ENCODE data around the gene APEX1.

Gene APEX1

GRCh38 chr14:20472536-20473169 lies 17.6 kb downstream of the APEX1 start:
- H3K9me3 ChIP-seq (ENCODE audit: control insufficient read depth, low read length) = no peaks in the 10 kb centered on the region
- no peak overlapping the region for H3K4me3 ChIP-seq (ENCODE audit: insufficient read depth, low read depth, low read length)
- 95 to 100% methylated on average over 1 of the region's 2 CpGs for WGBS, 2 experiments
- peaks cover 13% of the 10 kb centered on the region for H3K36me3 ChIP-seq (ENCODE audit: control insufficient read depth, insufficient read depth, low read length)
- H3K27ac ChIP-seq (ENCODE audit: insufficient read depth, low read depth, low read length, poor library complexity, severe bottlenecking) = no peak overlapping the region
- H3K4me1 ChIP-seq (ENCODE audit: control insufficient read depth, insufficient read depth, low read length) = no peaks in the 10 kb centered on the region
- no peaks in the 10 kb centered on the region for H3K27me3 ChIP-seq (ENCODE audit: control insufficient read depth, insufficient read depth, low read length, poor library complexity, severe bottlenecking)

DNA sequence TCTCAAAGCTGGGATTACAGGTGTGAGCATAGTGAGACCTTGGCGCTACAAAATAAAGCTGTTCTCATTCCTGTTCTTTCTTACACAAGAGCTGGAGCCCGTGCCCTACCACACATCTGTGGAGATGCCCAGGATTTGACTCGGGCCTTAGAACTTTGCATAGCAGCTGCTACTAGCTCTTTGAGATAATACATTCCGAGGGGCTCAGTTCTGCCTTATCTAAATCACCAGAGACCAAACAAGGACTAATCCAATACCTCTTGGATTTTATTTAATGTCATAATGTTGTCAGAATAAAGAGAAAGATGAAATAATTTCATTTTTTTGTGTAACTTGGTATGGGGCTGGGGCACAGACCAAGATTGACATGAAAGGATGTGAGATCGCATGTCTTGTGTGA lies 21.8 kb downstream of the APEX1 start:
- Histone ChIP-seq H3K9me3 (ENCODE audit: control insufficient read depth, low read length) (no peaks in the 10 kb centered on the region), H3K36me3 (ENCODE audit: control insufficient read depth, insufficient read depth, low read length) (peaks cover 14% of the 10 kb centered on the region), H3K4me3 (ENCODE audit: insufficient read depth, low read depth, low read length) (no peak overlapping the region), H3K27ac (ENCODE audit: insufficient read depth, low read depth, low read length, poor library complexity, severe bottlenecking) (no peak overlapping the region), H3K4me1 (ENCODE audit: control insufficient read depth, insufficient read depth, low read length) (no peaks in the 10 kb centered on the region), H3K27me3 (ENCODE audit: control insufficient read depth, insufficient read depth, low read length, poor library complexity, severe bottlenecking) (no peaks in the 10 kb centered on the region)
- 90 to 94% methylated on average over 5 of the region's 5 CpGs for WGBS, 2 experiments

GRCh38 chr14:20477211-20477876 lies 22.3 kb downstream of the APEX1 start:
- Histone ChIP-seq H3K4me1 (ENCODE audit: control insufficient read depth, insufficient read depth, low read length) (no peaks in the 10 kb centered on the region), H3K27ac (ENCODE audit: insufficient read depth, low read depth, low read length, poor library complexity, severe bottlenecking) (no peak overlapping the region), H3K36me3 (ENCODE audit: control insufficient read depth, insufficient read depth, low read length) (peaks cover 14% of the 10 kb centered on the region), H3K27me3 (ENCODE audit: control insufficient read depth, insufficient read depth, low read length, poor library complexity, severe bottlenecking) (no peaks in the 10 kb centered on the region), H3K9me3 (ENCODE audit: control insufficient read depth, low read length) (no peaks in the 10 kb centered on the region), H3K4me3 (ENCODE audit: insufficient read depth, low read depth, low read length) (no peak overlapping the region)
- 84 to 95% methylated on average over 1 of the region's 1 CpG for WGBS, 2 experiments

- peaks cover 14% of the 10 kb centered on the region for H3K36me3 ChIP-seq (ENCODE audit: control insufficient read depth, insufficient read depth, low read length)
- H3K4me1 ChIP-seq (ENCODE audit: control insufficient read depth, insufficient read depth, low read length) = no peaks in the 10 kb centered on the region
- H3K9me3 ChIP-seq (ENCODE audit: control insufficient read depth, low read length) = no peaks in the 10 kb centered on the region
- WGBS, 2 experiments = 92 to 94% methylated on average over 2 of the region's 2 CpGs
- H3K27me3 ChIP-seq (ENCODE audit: control insufficient read depth, insufficient read depth, low read length, poor library complexity, severe bottlenecking) = no peaks in the 10 kb centered on the region
- no peak overlapping the region for H3K4me3 ChIP-seq (ENCODE audit: insufficient read depth, low read depth, low read length)
- H3K27ac ChIP-seq (ENCODE audit: insufficient read depth, low read depth, low read length, poor library complexity, severe bottlenecking) = no peak overlapping the region
Measured at GRCh38 chr14:20478894-20479293, 23.9 kb downstream of the APEX1 start.

DNA sequence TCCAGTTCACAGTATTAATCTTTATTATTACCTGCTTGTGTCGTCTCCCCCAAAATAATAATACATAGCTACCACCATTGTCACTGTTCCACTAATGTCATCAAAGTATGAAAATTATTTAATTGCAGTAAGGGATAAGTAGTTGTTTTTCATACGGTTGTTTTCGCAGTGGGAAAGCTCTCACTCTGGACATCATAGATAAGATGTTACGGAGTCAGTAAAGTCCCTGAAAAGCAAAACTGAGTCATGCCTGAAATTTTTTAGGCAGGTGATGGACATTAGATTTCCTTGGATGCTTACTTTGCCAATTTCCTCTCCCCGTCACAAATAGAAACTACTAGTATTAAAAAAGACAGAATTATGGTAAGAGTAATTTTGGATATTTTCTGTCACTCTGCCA lies 27.4 kb downstream of the APEX1 start:
- Histone ChIP-seq H3K27me3 (ENCODE audit: control insufficient read depth, insufficient read depth, low read length, poor library complexity, severe bottlenecking) (no peaks in the 10 kb centered on the region), H3K27ac (ENCODE audit: insufficient read depth, low read depth, low read length, poor library complexity, severe bottlenecking) (no peak overlapping the region), H3K4me1 (ENCODE audit: control insufficient read depth, insufficient read depth, low read length) (no peaks in the 10 kb centered on the region), H3K36me3 (ENCODE audit: control insufficient read depth, insufficient read depth, low read length) (peaks cover 4% of the 10 kb centered on the region), H3K9me3 (ENCODE audit: control insufficient read depth, low read length) (no peaks in the 10 kb centered on the region), H3K4me3 (ENCODE audit: insufficient read depth, low read depth, low read length) (no peak overlapping the region)
- 94 to 97% methylated on average over 4 of the region's 5 CpGs for WGBS, 2 experiments

DNA sequence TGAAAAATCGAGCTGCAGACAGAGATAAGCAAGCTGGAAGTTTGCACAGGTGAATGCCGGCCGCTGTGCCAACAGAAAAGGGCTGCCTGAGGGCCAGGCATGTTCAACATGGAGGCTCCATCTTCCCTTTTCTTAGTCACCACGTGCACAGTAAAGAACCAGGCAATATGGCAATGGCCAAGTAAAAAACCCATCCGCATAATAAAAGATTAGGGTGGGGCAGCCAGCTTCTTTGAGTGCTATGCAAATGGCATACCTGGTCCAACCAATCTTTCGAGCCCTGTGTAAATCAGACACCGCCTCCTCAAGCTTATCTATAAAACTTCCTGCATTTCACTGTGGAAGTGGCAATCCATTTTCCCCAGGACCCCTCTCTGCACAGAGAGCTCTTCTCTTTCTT lies 30.9 kb downstream of the APEX1 start:
- 63 to 67% methylated on average over 7 of the region's 7 CpGs for WGBS, 2 experiments
- Histone ChIP-seq H3K36me3 (ENCODE audit: control insufficient read depth, insufficient read depth, low read length) (no peaks in the 10 kb centered on the region), H3K4me1 (ENCODE audit: control insufficient read depth, insufficient read depth, low read length) (no peaks in the 10 kb centered on the region), H3K27ac (ENCODE audit: insufficient read depth, low read depth, low read length, poor library complexity, severe bottlenecking) (no peak overlapping the region), H3K9me3 (ENCODE audit: control insufficient read depth, low read length) (no peaks in the 10 kb centered on the region), H3K4me3 (ENCODE audit: insufficient read depth, low read depth, low read length) (no peak overlapping the region), H3K27me3 (ENCODE audit: control insufficient read depth, insufficient read depth, low read length, poor library complexity, severe bottlenecking) (no peaks in the 10 kb centered on the region)

DNA sequence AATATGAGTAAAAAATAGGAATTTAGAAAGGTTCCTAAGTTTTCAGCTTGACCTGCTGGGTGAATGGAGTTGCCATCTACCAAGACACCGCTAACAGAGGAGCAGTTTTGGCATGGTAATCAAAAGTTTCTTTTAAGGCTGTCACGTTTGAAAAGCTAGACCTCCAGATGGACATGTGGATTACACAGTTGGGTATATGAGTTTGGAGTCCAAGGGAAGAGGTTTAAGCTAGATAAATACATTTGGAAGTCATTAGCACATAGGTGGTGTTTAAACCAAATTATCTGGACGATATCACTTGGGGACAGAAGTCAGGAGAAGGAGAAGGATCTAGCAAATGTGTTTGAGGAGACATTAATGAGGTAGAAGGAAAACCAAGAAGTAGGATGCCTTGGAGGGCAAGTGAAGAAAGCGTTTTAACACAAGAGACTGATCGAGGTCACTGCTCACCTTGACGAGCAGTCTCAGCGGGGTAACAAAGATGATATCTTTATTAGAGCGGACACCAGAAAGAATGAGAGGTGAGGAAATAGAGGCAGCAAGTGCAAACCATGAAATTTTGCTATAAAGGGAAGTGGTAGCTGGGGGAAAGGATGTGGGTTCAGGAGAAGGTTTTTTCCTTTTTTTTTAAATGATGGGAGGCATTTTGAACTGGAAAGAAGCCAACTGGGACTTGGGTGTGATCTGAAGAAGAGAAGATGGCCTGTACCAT lies 31.8 kb downstream of the APEX1 start:
- no peaks in the 10 kb centered on the region for H3K36me3 ChIP-seq (ENCODE audit: control insufficient read depth, insufficient read depth, low read length)
- H3K27ac ChIP-seq (ENCODE audit: insufficient read depth, low read depth, low read length, poor library complexity, severe bottlenecking) = no peak overlapping the region
- no peak overlapping the region for H3K4me3 ChIP-seq (ENCODE audit: insufficient read depth, low read depth, low read length)
- no peaks in the 10 kb centered on the region for H3K9me3 ChIP-seq (ENCODE audit: control insufficient read depth, low read length)
- WGBS, 2 experiments = 89% methylated on average over 8 of the region's 8 CpGs
- H3K27me3 ChIP-seq (ENCODE audit: control insufficient read depth, insufficient read depth, low read length, poor library complexity, severe bottlenecking) = no peaks in the 10 kb centered on the region
- H3K4me1 ChIP-seq (ENCODE audit: control insufficient read depth, insufficient read depth, low read length) = no peaks in the 10 kb centered on the region

DNA sequence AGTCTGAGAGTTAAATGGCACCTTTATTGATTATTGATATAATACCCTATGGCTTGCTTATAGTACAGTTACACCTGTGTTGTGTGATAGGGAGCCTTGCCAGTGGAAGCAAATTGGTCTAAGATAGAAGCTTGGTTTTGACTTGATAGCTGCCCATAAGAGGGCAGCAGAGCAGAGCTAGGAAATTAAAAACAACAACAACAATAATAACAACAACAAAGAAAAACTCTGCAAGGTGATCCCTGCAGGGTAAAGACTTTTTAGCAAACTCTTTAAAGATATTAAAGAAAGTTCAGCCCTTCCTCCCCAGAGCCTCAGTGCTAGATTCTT lies 32.3 kb downstream of the APEX1 start:
- no peak overlapping the region for H3K4me3 ChIP-seq (ENCODE audit: insufficient read depth, low read depth, low read length)

GRCh38 chr14:20489093-20489994 lies 34.3 kb downstream of the APEX1 start:
- Histone ChIP-seq H3K27me3 (ENCODE audit: control insufficient read depth, insufficient read depth, low read length, poor library complexity, severe bottlenecking) (no peaks in the 10 kb centered on the region), H3K4me3 (ENCODE audit: insufficient read depth, low read depth, low read length) (no peak overlapping the region), H3K36me3 (ENCODE audit: control insufficient read depth, insufficient read depth, low read length) (no peaks in the 10 kb centered on the region), H3K27ac (ENCODE audit: insufficient read depth, low read depth, low read length, poor library complexity, severe bottlenecking) (no peak overlapping the region), H3K9me3 (ENCODE audit: control insufficient read depth, low read length) (no peaks in the 10 kb centered on the region), H3K4me1 (ENCODE audit: control insufficient read depth, insufficient read depth, low read length) (no peaks in the 10 kb centered on the region)
- WGBS, 2 experiments = 51 to 55% methylated on average over 5 of the region's 6 CpGs

More for the DNA sequence above, 32.3 kb downstream of the APEX1 start:
- H3K36me3 ChIP-seq (ENCODE audit: control insufficient read depth, insufficient read depth, low read length) = no peaks in the 10 kb centered on the region
- H3K4me1 ChIP-seq (ENCODE audit: control insufficient read depth, insufficient read depth, low read length) = no peaks in the 10 kb centered on the region
- no peaks in the 10 kb centered on the region for H3K9me3 ChIP-seq (ENCODE audit: control insufficient read depth, low read length)
- no peak overlapping the region for H3K27ac ChIP-seq (ENCODE audit: insufficient read depth, low read depth, low read length, poor library complexity, severe bottlenecking)
- H3K27me3 ChIP-seq (ENCODE audit: control insufficient read depth, insufficient read depth, low read length, poor library complexity, severe bottlenecking) = no peaks in the 10 kb centered on the region

GRCh38 chr14:20490563-20490962 lies 35.5 kb downstream of the APEX1 start:
- 64 to 67% methylated on average over 6 of the region's 6 CpGs for WGBS, 2 experiments
- Histone ChIP-seq H3K36me3 (ENCODE audit: control insufficient read depth, insufficient read depth, low read length) (no peaks in the 10 kb centered on the region), H3K4me3 (ENCODE audit: insufficient read depth, low read depth, low read length) (no peak overlapping the region), H3K27ac (ENCODE audit: insufficient read depth, low read depth, low read length, poor library complexity, severe bottlenecking) (no peak overlapping the region), H3K9me3 (ENCODE audit: control insufficient read depth, low read length) (no peaks in the 10 kb centered on the region), H3K27me3 (ENCODE audit: control insufficient read depth, insufficient read depth, low read length, poor library complexity, severe bottlenecking) (no peaks in the 10 kb centered on the region), H3K4me1 (ENCODE audit: control insufficient read depth, insufficient read depth, low read length) (no peaks in the 10 kb centered on the region)
